Activated naive CD8-positive, alpha-beta T cell (primary cell): ENCODE data around the gene SMIM3.
A peak's percentile ranks its signal among the peaks of the same experiment; 100 is the strongest.
"Not testable (repeated sequence)": the region's sequence is repeated elsewhere in the genome, so short reads cannot be mapped to it uniquely, and the experiment has no call there.

Experiments used
- H3K27ac Mint-ChIP-seq: one replicate; pipeline ENCODE4 v1.8.0; 2021; ENCODE audit warnings: mixed read lengths
- H3K27me3 Mint-ChIP-seq: one replicate; pipeline ENCODE4 v1.8.0; 2021; ENCODE audit warnings: mixed read lengths
- H3K36me3 Mint-ChIP-seq: one replicate; pipeline ENCODE4 v1.8.0; 2021; ENCODE audit warnings: mixed read lengths
- H3K4me1 Mint-ChIP-seq: one replicate; pipeline ENCODE4 v1.8.0; 2021; ENCODE audit warnings: low read depth, mixed read lengths
- H3K4me3 Mint-ChIP-seq: one replicate; pipeline ENCODE4 v1.8.0; 2021; ENCODE audit warnings: mild to moderate bottlenecking, mixed read lengths
- H3K9me3 Mint-ChIP-seq: one replicate; pipeline ENCODE4 v1.8.0; 2021; ENCODE audit warnings: low read depth, mixed read lengths

The SMIM3 gene, protein sequence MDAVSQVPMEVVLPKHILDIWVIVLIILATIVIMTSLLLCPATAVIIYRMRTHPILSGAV

DNA sequence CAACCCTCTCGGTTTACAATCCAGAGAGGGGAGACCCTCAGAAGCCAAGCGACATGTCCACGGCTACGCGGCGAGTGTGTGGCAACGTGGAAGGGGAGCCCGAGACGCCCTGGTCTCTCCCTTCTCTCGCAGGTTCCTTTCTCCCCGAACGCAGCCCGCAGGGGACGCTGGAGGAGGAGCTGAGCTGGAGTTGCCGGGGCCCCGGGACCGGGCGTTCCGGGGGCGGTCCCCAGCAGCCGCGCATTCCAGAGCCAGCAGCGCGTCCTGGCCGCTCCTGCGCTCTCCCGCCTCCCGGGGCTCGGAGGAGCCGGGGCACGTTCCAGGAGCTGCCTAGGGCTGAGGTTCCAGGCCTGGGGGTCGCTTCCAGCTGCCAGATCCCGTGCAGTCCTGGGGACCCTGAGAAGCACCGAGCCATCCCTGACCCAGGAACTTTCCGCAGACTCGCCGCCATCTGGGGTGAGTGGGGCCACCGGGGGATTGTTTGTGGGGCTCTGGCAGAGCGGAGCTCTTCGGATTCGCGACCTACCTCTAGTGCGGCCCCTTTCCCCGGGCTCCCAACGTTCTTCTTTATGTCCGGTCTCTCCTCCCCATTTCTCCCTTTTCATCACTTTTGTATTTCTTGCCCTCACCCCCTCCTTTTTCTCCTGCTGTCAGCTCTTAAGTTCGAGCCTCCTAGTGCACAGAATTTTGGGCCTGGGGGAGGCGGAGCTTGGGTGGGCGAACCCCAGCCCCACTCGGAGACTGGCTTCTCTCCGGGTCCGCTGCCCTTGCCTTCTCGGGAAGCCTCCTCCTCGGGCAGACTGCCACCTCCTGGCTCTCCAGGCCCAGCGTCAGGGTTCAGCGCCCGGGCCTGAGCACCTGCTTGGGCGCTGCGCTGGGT lies at the start of gene SMIM3:
SMIM3 (plus strand) TSS at position 241 of the 880 bp plus-strand sequence. CDS start 16,684 bp downstream, outside the sequence.
- Mint-ChIP-seq H3K27ac (peak within 1 kb of the TSS; percentile 95), H3K36me3 (no peaks in the 10 kb centered on the region), H3K4me3 (peak within 1 kb of the TSS; percentile 97), H3K9me3 (no peaks in the 10 kb centered on the region), H3K27me3 (no peaks in the 10 kb centered on the region), H3K4me1 (peaks cover 56% of the 10 kb centered on the region)

DNA sequence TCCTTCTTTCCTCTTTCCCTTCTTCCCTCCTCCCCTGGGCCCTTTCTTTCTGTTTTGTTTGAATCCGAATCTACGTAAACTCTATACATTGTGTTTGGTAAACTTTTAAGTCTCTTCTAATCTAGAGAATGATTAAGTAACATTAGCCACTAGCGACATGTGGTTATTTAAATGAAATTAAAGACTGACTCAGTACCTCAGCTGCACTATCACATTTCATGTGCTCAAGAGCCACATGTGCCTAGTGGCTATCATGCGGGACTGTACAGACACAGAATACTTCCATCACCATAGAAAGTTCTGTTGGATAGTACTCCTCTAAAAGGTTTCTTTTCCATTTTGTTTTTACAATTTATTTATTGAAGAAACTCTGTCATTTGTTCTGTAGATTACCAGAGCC lies 48.7 kb upstream of the SMIM3 start:
- no peak overlapping the region for H3K4me3 Mint-ChIP-seq
- peaks cover 11% of the 10 kb centered on the region for H3K36me3 Mint-ChIP-seq
- no peaks in the 10 kb centered on the region for H3K27me3 Mint-ChIP-seq
- H3K27ac Mint-ChIP-seq, result no peak overlapping the region
- H3K4me1 Mint-ChIP-seq, result peaks cover 4% of the 10 kb centered on the region
- H3K9me3 Mint-ChIP-seq, result no peaks in the 10 kb centered on the region

DNA sequence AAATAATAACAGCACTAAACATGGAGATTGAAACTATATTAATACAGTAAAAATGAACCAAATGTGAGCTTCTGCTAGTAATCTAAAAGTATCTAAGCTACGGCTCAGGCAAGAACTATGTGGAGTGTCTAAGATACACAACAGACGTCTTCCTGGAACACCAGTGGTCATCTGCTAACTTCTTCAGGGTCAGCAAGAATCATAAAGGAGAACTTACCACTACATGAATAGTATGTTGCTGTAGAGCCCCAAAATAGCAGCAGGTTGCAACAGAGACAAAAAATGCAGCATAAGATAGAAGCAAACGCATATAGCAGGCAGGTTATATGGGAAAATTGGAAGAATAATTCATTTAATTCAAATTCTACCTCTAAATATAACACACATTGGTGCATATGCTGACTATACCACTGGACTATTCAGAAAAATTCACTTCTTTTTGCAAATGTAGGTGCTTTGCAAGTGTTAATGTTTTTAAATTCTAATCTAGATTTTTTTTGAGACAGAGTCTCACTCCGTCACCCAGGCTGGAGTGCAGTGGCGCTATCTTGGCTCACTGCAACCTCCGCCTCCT lies 46.8 kb upstream of the SMIM3 start:
- Mint-ChIP-seq H3K4me3 (no peak overlapping the region), H3K27me3 (no peaks in the 10 kb centered on the region), H3K9me3 (no peaks in the 10 kb centered on the region), H3K27ac (no peak overlapping the region), H3K36me3 (peaks cover 17% of the 10 kb centered on the region), H3K4me1 (peaks cover 12% of the 10 kb centered on the region)

DNA sequence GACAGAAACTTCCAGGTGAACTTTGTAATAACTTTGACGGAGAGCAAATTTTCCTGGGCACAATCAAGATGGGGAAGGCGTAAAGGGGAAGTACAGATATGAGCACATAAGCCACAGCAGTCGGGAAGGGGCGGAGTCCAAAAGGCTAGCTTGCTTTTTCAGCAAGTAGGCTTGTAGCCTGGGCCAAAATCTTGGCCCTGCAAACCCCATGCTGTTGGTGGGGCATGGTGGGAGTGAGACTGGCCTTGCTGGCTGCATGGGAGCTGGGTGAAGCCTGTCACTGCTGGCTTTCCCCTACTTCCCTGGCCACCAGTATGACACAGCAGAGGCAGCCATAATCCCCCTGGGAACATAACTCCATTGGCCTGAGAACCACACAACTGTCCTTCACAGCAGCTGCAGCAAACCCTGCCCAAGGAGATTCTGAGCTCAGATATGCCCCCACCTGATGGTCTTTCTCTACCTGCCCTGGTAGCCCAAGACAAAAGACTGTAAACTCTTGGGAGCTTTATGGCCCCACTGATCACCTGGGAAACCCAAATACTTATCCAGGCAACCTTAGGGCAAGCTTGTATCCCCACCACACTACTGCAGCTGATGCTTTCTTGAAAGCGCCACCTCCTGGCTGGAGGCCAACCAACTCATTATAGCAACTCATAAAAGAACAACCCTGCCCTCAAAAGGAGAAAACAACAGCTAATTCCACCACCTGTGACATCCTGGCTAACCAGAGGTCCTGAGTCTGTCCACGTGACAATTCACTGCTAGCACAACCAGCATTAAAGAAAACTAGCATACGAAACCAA lies 43.8 kb upstream of the SMIM3 start:
- H3K9me3 Mint-ChIP-seq, result no peaks in the 10 kb centered on the region
- H3K4me1 Mint-ChIP-seq, result peaks cover 39% of the 10 kb centered on the region
- H3K4me3 Mint-ChIP-seq, result no peak overlapping the region
- H3K27me3 Mint-ChIP-seq, result no peaks in the 10 kb centered on the region
- H3K36me3 Mint-ChIP-seq, result peaks cover 27% of the 10 kb centered on the region
- H3K27ac Mint-ChIP-seq, result no peak overlapping the region

DNA sequence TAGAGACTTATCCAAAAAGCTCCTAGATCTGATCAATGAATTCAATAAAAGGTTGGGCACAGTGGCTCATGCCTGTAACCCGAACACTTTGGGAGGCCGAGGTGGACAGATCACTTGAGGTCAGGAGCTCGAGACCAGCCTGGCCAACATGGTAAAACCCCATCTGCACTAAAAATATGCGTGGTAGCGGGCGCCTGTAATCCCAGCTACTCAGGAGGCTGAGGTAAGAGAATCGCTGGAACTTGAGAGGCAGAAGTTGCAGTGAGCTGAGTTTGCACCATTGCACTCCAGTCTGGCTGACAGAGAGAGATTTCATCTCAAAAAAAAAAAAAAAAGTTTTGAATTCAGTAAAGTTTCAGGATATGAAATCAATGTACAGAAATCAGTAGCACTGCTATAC lies 39.7 kb upstream of the SMIM3 start:
- Mint-ChIP-seq H3K27me3 (no peaks in the 10 kb centered on the region), H3K4me1 (peaks cover 74% of the 10 kb centered on the region), H3K4me3 (no peak overlapping the region), H3K27ac (no peak overlapping the region), H3K9me3 (peaks cover 3% of the 10 kb centered on the region), H3K36me3 (peaks cover 32% of the 10 kb centered on the region)

DNA sequence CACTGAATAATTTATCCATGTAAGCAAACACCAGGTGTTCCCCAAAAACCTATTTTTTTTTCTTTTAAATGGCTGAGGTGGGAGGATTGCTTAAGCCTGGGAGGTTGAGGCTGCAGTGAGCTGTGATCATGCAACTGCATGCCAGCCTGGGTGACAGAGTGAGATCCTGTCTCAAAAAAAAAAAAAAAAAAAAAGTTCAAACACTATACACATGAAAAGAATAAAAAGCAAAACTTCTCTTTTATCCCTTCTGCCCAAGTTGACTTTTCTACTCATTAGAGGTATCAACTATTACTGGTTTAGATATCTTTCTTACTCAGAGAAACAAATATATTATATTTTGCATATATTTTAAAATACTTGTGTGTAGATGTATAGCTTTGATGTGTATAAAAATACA lies 37.6 kb upstream of the SMIM3 start:
- H3K4me1 Mint-ChIP-seq, result peaks cover 80% of the 10 kb centered on the region
- no peak overlapping the region for H3K27ac Mint-ChIP-seq
- no peak overlapping the region for H3K4me3 Mint-ChIP-seq
- peaks cover 31% of the 10 kb centered on the region for H3K36me3 Mint-ChIP-seq
- H3K9me3 Mint-ChIP-seq, result peaks cover 3% of the 10 kb centered on the region
- H3K27me3 Mint-ChIP-seq, result no peaks in the 10 kb centered on the region

DNA sequence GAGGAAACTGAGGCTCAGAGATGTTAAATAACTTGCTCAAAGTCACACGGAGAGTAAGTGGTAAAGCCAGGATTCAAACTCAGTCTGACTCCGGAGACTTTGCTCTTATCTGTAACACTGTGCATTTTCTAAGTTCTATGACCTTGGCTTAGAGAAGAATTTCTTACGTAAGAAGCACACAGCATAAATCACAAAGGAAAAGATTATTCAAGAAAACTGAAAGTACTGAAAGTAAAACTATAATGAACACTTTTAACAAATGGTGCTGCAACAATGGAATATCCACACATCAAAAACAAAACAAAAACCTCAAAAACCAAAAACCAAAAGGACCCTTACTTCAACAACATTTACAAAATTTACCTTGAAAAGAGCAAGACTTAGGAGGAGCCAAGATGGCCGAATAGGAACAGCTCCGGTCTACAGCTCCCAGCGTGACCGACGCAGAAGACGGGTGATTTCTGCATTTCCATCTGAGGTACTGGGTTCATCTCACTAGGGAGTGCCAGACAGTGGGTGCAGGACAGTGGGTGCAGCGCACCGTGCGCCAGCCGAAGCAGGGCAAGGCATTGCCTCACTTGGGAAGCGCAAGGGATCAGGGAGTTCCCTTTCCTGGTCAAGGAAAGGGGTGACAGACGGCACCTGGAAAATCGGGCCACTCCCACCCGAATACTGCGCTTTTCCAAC lies 36.0 kb upstream of the SMIM3 start:
- H3K4me1 Mint-ChIP-seq, result peaks cover 72% of the 10 kb centered on the region
- peak overlapping the region; percentile 80 for H3K4me3 Mint-ChIP-seq
- not testable (repeated sequence) for H3K9me3 Mint-ChIP-seq, H3K27me3 Mint-ChIP-seq
- peak overlapping the region; percentile 97 for H3K27ac Mint-ChIP-seq
- peaks cover 20% of the 10 kb centered on the region for H3K36me3 Mint-ChIP-seq

DNA sequence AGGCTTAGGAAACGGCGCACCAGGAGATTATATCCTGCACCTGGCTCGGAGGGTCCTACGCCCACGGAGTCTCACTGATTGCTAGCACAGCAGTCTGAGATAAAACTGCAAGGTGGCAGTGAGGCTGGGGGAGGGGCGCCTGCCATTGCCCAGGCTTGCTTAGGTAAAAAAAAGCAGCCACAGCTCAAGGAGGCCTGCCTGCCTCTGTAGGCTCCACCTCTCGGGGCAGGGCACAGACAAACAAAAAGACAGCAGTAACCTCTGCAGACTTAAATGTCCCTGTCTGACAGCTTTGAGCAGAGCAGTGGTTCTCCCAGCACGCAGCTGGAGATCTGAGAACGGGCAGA lies 35.4 kb upstream of the SMIM3 start:
- peaks cover 67% of the 10 kb centered on the region for H3K4me1 Mint-ChIP-seq
- H3K36me3 Mint-ChIP-seq, result peaks cover 20% of the 10 kb centered on the region
- H3K9me3 Mint-ChIP-seq, H3K27me3 Mint-ChIP-seq: not testable (repeated sequence)
- peak overlapping the region; percentile 80 for H3K4me3 Mint-ChIP-seq
- peak overlapping the region; percentile 97 for H3K27ac Mint-ChIP-seq

DNA sequence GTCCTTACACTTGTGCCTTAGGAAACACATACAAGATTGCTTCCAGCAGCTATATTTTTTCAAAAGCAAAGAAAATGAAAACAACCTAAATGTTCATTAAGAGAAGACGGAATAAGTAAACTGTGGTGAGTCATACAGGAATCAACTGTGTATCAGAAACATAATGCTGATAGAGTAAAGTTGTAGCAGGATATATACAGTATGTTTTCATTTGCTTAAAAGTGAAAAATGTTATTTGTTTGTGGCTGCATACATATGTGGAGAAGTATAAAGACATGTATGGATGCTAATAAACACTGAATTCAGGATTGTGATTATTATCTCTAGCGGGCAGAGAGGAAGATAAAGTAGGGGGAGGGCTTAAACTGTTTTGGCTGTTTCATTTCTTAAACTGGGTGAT lies 28.1 kb upstream of the SMIM3 start:
- H3K4me1 Mint-ChIP-seq, result peaks cover 57% of the 10 kb centered on the region
- H3K27ac Mint-ChIP-seq, result peak overlapping the region; percentile 18
- H3K4me3 Mint-ChIP-seq, result peak overlapping the region; percentile 17
- no peaks in the 10 kb centered on the region for H3K9me3 Mint-ChIP-seq
- H3K36me3 Mint-ChIP-seq, result peaks cover 18% of the 10 kb centered on the region
- no peaks in the 10 kb centered on the region for H3K27me3 Mint-ChIP-seq

DNA sequence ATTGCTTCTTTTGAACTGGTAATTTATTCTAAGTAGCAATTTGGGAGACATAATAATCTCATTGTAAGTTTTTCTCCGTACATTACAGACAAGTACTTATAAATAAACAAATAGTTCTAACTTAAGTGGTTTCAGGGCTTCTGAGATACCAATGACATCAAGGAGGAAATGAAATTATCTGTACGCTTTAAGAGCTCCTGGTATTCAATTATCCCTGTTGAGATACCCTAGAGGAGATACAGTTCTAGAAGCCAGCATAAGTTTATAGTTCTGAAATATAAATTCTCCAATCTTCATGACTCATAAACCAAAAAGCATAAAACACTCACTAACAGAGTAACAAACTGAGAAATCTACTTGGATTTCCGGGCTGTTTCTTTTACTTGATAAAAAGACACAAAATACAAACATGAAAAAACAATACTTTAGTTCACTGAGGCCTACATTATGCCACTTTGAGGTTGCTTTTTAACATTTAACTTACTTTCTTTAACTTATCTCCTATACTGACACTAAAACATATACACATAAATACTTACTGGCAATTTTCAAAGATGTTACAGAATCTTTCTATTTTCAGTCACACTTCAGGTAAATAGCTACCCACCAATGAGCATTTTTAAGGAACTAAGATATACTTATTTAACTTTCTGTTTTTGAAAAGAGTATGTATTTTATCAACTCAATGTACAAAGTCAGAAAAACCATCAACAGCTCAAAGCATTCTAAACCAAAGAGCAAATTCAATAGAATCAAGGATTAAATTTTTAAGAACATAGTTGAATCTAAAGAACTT lies 27.3 kb upstream of the SMIM3 start:
- Mint-ChIP-seq H3K36me3 (peaks cover 21% of the 10 kb centered on the region), H3K27ac (peak overlapping the region; percentile 28), H3K9me3 (no peaks in the 10 kb centered on the region), H3K27me3 (no peaks in the 10 kb centered on the region), H3K4me1 (peaks cover 57% of the 10 kb centered on the region), H3K4me3 (no peak overlapping the region)

DNA sequence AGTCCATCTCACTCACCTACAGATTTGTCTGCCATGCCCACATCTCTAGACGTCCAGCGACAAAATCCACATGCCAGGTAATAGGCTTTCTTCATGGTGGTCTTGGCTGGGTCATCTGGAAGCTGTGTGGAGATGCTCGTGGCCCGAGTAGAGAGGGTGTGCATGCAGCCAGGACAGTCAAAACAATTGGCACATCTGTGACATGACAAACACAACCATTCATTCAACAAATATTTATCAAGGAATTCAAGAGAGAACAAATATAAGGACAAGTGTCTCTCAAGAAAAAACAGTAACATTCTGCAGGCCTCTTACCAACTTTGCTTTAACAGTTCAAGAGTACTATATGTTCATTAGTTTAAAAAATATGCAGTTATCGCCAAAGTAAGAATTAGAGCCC lies 25.1 kb upstream of the SMIM3 start:
- Mint-ChIP-seq H3K4me1 (peaks cover 67% of the 10 kb centered on the region), H3K9me3 (no peaks in the 10 kb centered on the region), H3K36me3 (peaks cover 21% of the 10 kb centered on the region), H3K27ac (no peak overlapping the region), H3K27me3 (no peaks in the 10 kb centered on the region), H3K4me3 (no peak overlapping the region)

DNA sequence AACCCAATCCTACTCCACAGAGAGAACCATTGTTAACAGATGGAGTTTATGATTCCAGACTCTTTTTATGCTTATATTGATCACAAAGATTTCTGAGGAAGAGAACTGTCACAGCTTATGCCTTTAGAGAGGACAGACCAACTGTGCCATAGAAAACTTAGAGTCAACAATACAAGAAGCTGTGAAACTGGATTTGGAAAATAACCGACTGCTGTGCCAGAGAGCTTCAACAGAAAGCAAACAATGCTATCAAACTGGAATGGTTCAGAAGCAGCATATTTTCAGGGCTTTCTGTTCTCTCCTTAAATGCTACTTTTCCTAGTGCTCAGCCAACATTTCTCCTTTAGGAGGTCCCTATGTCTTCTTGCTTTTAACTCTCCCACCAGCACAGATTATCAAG lies 24.7 kb upstream of the SMIM3 start:
- Mint-ChIP-seq H3K9me3 (no peaks in the 10 kb centered on the region), H3K27me3 (no peaks in the 10 kb centered on the region), H3K36me3 (peaks cover 21% of the 10 kb centered on the region), H3K4me3 (peak overlapping the region; percentile 23), H3K4me1 (peaks cover 66% of the 10 kb centered on the region), H3K27ac (peak overlapping the region; percentile 18)

DNA sequence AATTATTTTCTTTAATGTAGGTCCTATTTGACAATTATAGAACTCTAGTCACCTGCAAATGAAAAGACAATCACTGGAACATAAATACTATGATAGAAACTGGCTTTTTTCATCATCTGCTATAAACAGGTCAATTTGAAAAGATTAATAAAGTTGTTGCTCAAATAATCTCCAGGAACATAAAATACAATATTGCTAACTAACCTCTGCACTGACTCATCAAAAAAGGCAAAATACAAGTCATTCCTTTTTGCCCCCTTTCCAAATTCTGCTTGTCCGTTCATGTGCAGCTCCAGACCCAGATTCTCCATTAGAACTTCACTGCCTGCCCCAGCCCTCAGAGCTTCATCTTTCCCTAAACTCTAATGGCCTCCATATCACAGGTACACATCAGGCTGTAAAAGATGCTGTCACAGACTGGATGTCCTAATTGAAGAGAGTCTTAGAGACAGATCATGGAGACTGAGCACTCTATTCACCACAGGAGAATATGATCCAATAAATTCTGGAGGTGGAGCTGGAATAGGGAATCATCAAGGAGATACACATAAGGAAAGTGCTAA lies 21.4 kb upstream of the SMIM3 start:
- Mint-ChIP-seq H3K27me3 (no peaks in the 10 kb centered on the region), H3K36me3 (peaks cover 13% of the 10 kb centered on the region), H3K4me1 (peaks cover 51% of the 10 kb centered on the region), H3K9me3 (no peaks in the 10 kb centered on the region), H3K27ac (peak overlapping the region; percentile 85), H3K4me3 (no peak overlapping the region)

DNA sequence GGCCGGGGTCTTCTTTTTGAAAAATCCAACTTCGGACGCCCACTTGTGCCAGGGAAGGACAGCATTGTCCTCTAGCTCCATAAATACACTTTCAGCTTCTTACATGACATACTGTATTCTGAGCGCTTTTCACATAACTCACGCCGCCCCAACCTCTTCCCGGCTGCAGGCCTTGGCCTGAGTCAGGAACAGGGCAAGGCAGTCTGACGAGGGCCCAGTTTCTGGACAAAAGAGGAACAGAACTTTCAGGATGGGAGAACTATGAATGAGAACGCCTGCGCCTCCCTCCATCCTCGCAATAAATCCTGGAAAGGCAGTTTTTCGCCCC lies 20.4 kb upstream of the SMIM3 start:
- H3K27me3 Mint-ChIP-seq, result no peaks in the 10 kb centered on the region

More for the DNA sequence above, 20.4 kb upstream of the SMIM3 start:
- Mint-ChIP-seq H3K4me3 (no peak overlapping the region), H3K9me3 (no peaks in the 10 kb centered on the region), H3K27ac (no peak overlapping the region), H3K4me1 (peaks cover 48% of the 10 kb centered on the region), H3K36me3 (peaks cover 13% of the 10 kb centered on the region)
